ENCODE measurements around the gene STK40. TPM values are rescaled to one million over a fixed set of nuclear protein-coding genes. Genes with fewer than 3 reads are reported as not detected.

The STK40 gene
- total and polyA plus RNA-seq, 9 of the 15 experiments (the other 6 are each of a cell fraction or from before 2014, with no cell fraction given): 0.69 to 94.3 (median 39.1) TPM

DNA sequence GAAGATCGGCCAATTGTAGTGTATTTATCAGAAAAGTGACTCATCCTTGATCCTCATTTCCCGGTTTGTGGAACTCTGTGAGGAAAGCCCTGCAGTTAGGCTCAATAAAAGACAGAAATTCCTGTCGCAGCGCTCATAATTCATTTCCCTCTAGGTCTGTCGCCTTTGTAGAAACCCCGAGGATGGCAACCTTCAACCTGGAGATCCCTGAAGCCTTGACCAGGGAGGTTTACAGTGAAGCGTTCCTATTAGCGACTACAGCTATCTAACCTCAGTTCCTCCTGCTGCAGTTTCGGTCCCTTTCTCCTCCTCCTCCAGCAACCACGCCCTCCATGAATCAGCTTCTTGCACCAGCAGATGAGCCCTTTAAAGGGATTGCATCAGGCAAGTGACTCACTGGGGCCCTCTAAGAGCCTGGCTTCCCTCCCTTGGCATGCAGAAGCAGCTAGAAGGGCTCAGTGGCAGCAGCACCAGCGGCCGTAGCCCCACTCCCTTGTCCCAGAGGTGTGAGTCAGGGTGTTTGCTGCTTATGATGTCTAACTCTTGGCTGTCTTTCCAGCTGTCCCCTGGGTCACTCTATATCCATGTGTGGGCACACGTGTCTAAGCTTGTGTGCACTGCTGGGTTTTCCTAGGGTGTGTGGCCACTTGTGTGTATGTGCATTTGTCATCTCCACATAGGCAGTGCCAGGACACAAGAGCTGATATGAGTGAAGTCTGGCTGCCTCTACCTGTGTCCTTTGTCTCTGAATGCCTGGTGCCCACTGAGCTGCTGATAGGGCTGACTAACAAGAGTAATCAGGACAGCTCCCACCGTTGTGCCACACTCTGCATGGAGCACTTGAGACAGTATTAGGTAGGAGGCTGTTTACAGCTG is 779 bp upstream of the STK40 start (continued):
- TF ChIP-seq SMAD3 (CRISPR knock-in tag; conservative IDR thresholded peaks at IDR 0.05) (peak; percentile 89), MEF2A (IDR thresholded peaks at IDR 0.05; ENCODE audit: control insufficient read depth, low read depth, low read length) (no peak), ZNF444 (CRISPR knock-in tag; IDR thresholded peaks at IDR 0.05) (0 out of 2 replicates have a peak, but pooled peaks have one; percentile 62), KAT7 (CRISPR knock-in tag; IDR thresholded peaks at IDR 0.05; ENCODE audit: borderline replicate concordance) (peak; percentile 99; the same call in 1 of the 2 replicates), PHF21A (IDR thresholded peaks at IDR 0.05; ENCODE audit: borderline replicate concordance, low read depth) (no peak), HDAC3 (IDR thresholded peaks at IDR 0.05; ENCODE audit: borderline replicate concordance, partially characterized antibody) (peak; percentile 79), HNRNPUL1 (IDR thresholded peaks at IDR 0.05; ENCODE audit: low read length) (no peak), NFIX (CRISPR knock-in tag; IDR thresholded peaks at IDR 0.05; ENCODE audit: low read depth) (no peak), TCF7L2 (IDR thresholded peaks at IDR 0.05; ENCODE audit: low read depth, low read length) (no peak), ZNF699 (CRISPR knock-in tag; IDR thresholded peaks at IDR 0.05; ENCODE audit: insufficient replicate concordance) (no peak), ZNF239 (CRISPR knock-in tag; IDR thresholded peaks at IDR 0.05) (peak; percentile 70), C11orf30 (IDR thresholded peaks at IDR 0.05; ENCODE audit: low read depth) (peak; percentile 94), SUPT5H (IDR thresholded peaks at IDR 0.05) (peak; percentile 98)
- TF ChIP-seq, protein P1, sequence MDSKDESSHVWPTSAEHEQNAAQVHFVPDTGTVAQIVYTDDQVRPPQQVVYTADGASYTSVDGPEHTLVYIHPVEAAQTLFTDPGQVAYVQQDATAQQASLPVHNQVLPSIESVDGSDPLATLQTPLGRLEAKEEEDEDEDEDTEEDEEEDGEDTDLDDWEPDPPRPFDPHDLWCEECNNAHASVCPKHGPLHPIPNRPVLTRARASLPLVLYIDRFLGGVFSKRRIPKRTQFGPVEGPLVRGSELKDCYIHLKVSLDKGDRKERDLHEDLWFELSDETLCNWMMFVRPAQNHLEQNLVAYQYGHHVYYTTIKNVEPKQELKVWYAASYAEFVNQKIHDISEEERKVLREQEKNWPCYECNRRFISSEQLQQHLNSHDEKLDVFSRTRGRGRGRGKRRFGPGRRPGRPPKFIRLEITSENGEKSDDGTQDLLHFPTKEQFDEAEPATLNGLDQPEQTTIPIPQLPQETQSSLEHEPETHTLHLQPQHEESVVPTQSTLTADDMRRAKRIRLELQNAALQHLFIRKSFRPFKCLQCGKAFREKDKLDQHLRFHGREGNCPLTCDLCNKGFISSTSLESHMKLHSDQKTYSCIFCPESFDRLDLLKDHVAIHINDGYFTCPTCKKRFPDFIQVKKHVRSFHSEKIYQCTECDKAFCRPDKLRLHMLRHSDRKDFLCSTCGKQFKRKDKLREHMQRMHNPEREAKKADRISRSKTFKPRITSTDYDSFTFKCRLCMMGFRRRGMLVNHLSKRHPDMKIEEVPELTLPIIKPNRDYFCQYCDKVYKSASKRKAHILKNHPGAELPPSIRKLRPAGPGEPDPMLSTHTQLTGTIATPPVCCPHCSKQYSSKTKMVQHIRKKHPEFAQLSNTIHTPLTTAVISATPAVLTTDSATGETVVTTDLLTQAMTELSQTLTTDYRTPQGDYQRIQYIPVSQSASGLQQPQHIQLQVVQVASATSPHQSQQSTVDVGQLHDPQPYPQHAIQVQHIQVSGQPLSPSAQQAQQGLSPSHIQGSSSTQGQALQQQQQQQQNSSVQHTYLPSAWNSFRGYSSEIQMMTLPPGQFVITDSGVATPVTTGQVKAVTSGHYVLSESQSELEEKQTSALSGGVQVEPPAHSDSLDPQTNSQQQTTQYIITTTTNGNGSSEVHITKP (IDR thresholded peaks at IDR 0.05; ENCODE audit: partially characterized antibody): peak; percentile 42
- TF ChIP-seq, protein P2, sequence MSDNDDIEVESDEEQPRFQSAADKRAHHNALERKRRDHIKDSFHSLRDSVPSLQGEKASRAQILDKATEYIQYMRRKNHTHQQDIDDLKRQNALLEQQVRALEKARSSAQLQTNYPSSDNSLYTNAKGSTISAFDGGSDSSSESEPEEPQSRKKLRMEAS (CRISPR knock-in tag; IDR thresholded peaks at IDR 0.05): peak; percentile 96
- TF ChIP-seq, protein P3, sequence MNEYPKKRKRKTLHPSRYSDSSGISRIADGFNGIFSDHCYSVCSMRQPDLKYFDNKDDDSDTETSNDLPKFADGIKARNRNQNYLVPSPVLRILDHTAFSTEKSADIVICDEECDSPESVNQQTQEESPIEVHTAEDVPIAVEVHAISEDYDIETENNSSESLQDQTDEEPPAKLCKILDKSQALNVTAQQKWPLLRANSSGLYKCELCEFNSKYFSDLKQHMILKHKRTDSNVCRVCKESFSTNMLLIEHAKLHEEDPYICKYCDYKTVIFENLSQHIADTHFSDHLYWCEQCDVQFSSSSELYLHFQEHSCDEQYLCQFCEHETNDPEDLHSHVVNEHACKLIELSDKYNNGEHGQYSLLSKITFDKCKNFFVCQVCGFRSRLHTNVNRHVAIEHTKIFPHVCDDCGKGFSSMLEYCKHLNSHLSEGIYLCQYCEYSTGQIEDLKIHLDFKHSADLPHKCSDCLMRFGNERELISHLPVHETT (CRISPR knock-in tag; conservative IDR thresholded peaks at IDR 0.05 in 1 of 2, IDR thresholded peaks at IDR 0.05 in 1 of 2): peak in 1 of 2 experiments; percentile 86; a peak in 2 of 4 replicates
- TF ChIP-seq, protein P4, sequence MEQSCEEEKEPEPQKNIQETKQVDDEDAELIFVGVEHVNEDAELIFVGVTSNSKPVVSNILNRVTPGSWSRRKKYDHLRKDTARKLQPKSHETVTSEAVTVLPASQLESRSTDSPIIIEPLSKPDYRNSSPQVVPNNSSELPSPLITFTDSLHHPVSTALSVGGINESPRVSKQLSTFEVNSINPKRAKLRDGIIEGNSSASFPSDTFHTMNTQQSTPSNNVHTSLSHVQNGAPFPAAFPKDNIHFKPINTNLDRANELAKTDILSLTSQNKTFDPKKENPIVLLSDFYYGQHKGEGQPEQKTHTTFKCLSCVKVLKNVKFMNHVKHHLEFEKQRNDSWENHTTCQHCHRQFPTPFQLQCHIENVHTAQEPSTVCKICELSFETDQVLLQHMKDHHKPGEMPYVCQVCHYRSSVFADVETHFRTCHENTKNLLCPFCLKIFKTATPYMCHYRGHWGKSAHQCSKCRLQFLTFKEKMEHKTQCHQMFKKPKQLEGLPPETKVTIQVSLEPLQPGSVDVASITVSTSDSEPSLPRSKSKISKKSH (CRISPR knock-in tag; IDR thresholded peaks at IDR 0.05): no peak
